ENCODE data around the gene CERS6. TPM values are rescaled to one million over a fixed set of nuclear protein-coding genes. Genes with fewer than 3 reads are reported as not detected.

The CERS6 gene
- total and polyA plus RNA-seq, 2 of the 8 experiments (the other 6 are each of a cell fraction or from before 2014, with no cell fraction given), result 6.8 to 28.2 TPM

DNA sequence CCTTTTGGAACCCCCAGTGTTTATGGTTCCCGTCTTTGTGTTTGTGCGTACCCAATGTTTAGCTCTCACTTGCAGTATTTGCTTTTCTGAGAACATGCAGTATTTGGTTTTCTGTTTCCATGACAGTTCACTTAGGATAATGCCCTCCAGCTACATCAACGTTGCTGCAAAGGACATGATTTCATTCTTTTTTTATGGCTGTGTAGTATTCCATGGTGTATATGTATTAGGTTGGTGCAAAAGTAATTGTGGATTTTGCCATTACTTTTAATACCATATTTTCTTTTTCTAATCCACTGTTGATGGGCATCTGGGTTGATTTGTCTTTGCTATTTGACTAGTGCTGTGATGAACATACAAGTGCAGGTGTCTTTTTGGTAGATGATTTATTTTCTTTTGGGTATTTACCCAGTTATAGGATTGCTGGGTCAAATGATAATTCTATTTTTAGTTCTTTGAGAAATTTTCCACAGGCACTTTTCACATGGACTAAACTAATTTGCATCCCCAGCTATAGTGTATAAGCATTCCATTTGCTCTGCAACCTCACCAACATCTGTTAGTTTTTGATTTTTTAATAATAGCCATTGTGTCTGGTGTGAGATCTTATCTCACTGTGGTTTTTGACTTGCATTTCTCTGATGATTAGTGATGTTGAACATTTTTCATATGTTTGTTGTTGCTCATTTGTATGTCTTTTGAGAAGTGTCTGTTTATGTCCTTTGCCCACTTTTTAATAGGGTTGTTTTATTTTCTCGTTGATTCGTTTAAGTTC, 63.6 kb downstream of the CERS6 start (continued):
- TF ChIP-seq, protein P1, sequence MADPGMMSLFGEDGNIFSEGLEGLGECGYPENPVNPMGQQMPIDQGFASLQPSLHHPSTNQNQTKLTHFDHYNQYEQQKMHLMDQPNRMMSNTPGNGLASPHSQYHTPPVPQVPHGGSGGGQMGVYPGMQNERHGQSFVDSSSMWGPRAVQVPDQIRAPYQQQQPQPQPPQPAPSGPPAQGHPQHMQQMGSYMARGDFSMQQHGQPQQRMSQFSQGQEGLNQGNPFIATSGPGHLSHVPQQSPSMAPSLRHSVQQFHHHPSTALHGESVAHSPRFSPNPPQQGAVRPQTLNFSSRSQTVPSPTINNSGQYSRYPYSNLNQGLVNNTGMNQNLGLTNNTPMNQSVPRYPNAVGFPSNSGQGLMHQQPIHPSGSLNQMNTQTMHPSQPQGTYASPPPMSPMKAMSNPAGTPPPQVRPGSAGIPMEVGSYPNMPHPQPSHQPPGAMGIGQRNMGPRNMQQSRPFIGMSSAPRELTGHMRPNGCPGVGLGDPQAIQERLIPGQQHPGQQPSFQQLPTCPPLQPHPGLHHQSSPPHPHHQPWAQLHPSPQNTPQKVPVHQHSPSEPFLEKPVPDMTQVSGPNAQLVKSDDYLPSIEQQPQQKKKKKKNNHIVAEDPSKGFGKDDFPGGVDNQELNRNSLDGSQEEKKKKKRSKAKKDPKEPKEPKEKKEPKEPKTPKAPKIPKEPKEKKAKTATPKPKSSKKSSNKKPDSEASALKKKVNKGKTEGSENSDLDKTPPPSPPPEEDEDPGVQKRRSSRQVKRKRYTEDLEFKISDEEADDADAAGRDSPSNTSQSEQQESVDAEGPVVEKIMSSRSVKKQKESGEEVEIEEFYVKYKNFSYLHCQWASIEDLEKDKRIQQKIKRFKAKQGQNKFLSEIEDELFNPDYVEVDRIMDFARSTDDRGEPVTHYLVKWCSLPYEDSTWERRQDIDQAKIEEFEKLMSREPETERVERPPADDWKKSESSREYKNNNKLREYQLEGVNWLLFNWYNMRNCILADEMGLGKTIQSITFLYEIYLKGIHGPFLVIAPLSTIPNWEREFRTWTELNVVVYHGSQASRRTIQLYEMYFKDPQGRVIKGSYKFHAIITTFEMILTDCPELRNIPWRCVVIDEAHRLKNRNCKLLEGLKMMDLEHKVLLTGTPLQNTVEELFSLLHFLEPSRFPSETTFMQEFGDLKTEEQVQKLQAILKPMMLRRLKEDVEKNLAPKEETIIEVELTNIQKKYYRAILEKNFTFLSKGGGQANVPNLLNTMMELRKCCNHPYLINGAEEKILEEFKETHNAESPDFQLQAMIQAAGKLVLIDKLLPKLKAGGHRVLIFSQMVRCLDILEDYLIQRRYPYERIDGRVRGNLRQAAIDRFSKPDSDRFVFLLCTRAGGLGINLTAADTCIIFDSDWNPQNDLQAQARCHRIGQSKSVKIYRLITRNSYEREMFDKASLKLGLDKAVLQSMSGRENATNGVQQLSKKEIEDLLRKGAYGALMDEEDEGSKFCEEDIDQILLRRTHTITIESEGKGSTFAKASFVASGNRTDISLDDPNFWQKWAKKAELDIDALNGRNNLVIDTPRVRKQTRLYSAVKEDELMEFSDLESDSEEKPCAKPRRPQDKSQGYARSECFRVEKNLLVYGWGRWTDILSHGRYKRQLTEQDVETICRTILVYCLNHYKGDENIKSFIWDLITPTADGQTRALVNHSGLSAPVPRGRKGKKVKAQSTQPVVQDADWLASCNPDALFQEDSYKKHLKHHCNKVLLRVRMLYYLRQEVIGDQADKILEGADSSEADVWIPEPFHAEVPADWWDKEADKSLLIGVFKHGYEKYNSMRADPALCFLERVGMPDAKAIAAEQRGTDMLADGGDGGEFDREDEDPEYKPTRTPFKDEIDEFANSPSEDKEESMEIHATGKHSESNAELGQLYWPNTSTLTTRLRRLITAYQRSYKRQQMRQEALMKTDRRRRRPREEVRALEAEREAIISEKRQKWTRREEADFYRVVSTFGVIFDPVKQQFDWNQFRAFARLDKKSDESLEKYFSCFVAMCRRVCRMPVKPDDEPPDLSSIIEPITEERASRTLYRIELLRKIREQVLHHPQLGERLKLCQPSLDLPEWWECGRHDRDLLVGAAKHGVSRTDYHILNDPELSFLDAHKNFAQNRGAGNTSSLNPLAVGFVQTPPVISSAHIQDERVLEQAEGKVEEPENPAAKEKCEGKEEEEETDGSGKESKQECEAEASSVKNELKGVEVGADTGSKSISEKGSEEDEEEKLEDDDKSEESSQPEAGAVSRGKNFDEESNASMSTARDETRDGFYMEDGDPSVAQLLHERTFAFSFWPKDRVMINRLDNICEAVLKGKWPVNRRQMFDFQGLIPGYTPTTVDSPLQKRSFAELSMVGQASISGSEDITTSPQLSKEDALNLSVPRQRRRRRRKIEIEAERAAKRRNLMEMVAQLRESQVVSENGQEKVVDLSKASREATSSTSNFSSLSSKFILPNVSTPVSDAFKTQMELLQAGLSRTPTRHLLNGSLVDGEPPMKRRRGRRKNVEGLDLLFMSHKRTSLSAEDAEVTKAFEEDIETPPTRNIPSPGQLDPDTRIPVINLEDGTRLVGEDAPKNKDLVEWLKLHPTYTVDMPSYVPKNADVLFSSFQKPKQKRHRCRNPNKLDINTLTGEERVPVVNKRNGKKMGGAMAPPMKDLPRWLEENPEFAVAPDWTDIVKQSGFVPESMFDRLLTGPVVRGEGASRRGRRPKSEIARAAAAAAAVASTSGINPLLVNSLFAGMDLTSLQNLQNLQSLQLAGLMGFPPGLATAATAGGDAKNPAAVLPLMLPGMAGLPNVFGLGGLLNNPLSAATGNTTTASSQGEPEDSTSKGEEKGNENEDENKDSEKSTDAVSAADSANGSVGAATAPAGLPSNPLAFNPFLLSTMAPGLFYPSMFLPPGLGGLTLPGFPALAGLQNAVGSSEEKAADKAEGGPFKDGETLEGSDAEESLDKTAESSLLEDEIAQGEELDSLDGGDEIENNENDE (IDR thresholded peaks at IDR 0.05; ENCODE audit: insufficient replicate concordance, low read length), result no peak
- no peak for TF ChIP-seq TAF1 (IDR thresholded peaks at IDR 0.05; ENCODE audit: low read depth, low read length)
- TF ChIP-seq EZH2 (IDR thresholded peaks at IDR 0.05; ENCODE audit: low read depth, low read length, severe bottlenecking), result no peak
- TF ChIP-seq MAFK (IDR thresholded peaks at IDR 0.05; ENCODE audit: low read depth, low read length), result no peak
- no peak for TF ChIP-seq CTCF (IDR thresholded peaks at IDR 0.05; ENCODE audit: control extremely low read depth in 1 of 3, insufficient read depth in 1 of 3, low read depth in 1 of 3, low read length in 3 of 3)
- no peak for TF ChIP-seq CEBPB (IDR thresholded peaks at IDR 0.05; ENCODE audit: low read depth, low read length)
- TF ChIP-seq CREB1 (IDR thresholded peaks at IDR 0.05), result no peak
- no peak for TF ChIP-seq ASH2L (IDR thresholded peaks at IDR 0.05; ENCODE audit: low read length)
